GM18907 (cell line): ENCODE measurements around the gene KCNB1.

Experiments used
- ATAC-seq: cut with Tn5 transposase; IDR thresholded peaks from one replicate; pipeline ENCODE4 v1.9.1; 2021; ENCODE audit warnings: mild to moderate bottlenecking, moderate library complexity; ENCODE audit not compliant: unreplicated experiment

KCNB1 gene

DNA sequence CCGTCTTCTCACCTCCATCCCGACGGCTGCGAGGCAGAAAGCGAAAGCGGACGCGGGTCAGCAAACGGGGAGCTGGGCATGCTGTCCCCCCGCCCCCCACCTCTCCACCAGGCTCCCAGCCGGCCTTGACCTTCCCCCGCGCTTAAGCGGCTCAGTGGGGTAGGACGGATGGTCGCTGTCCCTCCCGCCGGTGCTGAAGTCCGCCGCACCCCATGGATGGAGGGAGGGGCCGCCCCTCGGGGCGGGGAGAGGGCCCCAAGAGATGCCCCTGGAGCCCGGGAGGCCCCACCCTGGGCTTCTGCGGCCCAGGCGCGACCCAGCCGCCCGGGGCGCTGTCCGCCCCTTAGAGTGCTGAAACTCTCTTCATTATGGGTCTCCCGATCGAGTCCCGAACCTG lies at the start of gene KCNB1:
Gene KCNB1, minus strand, starts transcription at position 48 of the 397 bp plus-strand sequence. CDS start 188 bp downstream, outside the sequence.
- ATAC-seq, result no peak

DNA sequence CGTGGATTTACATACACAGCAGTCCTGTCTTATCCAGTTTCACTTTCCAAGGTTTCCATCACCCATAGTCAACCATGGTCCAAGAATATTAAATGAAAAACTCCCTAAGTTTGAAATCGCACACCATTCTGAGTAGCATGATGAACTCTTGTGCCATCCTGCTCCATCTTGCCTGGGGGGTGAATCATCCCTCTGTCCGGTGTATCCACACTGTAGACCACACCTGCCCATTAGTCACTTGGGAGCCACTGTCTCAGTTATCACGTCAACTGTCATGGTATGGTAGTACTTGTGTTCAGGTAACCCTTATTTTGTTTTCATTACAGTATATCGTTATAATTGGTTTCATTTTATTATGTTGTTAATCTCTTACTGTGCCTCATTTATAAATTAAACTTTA lies 47.0 kb upstream of the KCNB1 start:
- no peak for ATAC-seq

DNA sequence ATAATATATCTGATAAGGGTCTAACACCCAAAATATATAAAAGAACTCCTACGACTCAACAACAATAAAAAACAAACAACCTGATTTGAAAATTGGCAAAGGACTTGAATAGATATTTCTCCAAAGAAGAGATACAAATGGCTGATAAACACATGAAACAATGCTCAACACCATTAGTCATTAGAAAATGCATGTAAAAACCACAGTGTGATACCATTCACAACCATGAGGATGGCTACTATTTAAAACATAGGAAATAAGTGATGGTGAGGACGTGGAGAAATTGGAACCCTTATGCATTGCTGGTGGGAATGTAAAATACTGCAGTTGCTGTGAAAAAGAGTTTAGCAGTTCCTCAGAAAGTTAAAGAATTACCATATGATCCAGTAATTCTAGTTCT lies 44.1 kb upstream of the KCNB1 start:
- no peak for ATAC-seq

DNA sequence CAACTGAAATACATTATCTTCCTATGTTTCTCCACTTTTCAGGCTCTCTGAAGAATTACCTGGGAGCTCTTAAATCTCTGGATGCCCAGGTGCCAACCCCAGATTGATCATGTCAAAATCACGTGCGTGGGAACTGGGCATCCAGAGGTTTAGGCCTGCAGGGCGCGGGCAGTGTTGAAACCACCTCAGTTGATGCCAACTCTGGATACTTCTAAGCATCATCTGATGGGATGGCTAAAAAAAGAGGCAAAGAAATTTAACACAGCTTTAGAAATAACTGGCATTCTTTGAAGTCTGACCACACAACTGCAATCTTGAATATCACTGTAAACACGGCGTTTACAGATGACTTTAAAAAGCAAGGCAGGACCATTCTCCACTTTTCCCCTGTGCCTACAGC lies 43.6 kb upstream of the KCNB1 start:
- no peak for ATAC-seq

DNA sequence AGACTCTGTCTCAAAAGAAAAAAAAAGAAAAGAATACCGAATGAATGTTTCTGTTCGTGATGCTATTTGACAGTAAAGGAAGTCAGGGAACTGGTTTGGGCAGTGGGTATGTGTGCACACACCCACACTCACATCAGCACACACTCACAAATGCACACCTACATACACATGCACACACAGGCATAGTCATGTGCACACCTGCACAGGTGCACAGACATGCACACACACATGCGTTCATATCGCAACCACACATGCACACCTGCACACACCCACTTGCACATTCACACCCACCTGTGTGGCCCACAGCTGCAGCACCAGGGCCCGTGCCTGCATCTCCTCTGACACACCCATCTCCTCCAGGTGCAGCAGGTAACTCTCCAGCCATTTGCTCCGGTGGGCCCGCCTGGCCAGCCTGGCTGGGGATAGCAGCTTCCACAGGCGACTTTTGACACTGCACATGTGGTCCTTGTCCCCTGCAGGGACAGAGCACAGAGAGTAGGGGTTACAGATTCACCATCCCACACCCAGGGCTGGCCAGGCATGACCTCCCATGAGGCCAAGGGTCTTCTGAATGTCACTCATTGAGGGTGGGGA lies 41.4 kb upstream of the KCNB1 start:
- no peak for ATAC-seq

DNA sequence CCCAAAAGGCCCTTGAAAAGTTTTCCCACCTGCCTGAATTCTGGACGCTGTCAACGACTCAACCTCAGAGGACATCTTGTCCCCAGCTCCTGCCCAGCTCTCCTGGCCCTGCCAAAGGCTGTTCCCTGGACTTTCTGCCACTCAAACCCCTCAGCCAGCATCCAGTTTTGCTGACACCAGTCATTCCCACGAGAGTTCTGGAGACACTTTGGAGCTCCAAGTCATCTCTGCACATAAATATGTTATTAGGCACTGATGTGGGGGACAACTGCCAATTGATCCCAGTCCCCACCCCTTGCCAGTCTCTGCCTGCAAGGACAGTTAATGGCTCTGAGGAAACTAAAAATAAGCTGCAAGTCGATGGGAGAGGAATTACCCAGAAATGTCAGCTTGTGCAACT lies 38.9 kb upstream of the KCNB1 start:
- no peak for ATAC-seq

DNA sequence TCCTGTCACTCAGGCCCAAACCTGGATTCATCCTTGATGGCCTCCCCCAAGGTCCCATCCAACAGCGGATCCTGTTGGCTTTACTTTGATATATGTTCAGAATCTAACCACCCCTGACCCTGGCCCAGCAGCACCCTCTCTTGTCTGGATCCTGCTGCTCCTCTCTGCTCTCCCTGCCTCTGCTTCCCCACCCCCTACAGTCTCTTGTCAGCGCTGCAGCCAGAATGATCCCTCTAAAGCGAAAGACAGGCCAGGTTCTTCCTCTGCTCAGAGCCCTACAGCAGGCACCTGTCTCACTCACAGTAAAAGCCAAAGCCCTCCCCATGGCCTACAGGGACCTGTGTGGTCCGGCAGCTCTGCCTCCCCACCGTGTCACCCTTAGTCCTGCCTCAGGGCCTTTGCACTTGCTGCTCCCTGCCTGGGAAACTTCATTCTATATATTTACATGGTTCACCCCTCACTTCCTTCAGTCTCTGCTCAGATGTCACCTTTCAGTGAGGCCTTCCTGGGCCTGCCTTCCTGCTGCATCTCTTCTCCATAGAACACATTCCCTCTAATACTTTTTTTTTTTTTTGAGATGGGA lies 37.4 kb upstream of the KCNB1 start:
- ATAC-seq, result no peak

DNA sequence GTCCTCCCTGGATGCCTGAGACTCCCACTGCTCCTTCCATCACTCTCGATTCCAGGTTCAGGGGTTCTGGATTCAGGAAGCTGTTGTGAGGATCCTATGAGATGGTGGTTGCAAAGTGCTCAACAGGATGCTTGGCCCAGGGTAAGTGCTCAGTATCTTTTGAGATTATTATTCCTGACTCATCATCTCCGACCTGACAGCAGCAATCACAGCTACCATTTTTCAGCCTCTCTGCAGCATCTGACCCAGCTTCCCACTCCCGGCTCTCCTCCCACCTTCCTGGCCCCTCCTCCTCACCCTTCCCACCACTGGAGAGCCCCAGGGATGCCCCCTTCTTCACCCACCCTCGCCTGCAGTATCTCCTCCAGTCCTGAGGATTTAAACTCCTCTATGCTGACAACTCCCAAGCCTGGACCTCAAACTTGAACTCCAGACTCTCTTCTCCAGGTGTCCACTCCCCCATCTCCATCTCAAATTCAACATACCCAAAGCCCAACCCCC lies 36.8 kb upstream of the KCNB1 start:
- no peak for ATAC-seq

DNA sequence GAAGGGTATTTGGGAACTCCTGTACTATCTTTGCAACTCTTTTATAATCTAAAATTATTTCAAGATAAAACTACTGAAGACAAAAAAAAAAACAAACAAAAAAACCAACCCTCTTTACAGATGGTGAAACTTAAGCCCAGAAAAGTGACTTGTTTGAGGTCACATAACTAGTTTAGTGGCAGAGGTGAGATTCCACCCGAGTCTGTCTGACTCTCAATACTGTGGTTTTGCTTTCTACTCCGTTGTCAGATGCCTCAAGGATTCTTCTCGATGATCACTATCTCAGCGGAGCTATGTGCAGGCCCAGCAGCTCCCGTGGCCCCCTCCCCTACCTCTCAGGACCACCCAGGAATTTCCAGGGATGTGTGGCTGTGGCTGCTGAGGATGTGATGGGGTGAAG lies 36.1 kb upstream of the KCNB1 start:
- ATAC-seq, result no peak

DNA sequence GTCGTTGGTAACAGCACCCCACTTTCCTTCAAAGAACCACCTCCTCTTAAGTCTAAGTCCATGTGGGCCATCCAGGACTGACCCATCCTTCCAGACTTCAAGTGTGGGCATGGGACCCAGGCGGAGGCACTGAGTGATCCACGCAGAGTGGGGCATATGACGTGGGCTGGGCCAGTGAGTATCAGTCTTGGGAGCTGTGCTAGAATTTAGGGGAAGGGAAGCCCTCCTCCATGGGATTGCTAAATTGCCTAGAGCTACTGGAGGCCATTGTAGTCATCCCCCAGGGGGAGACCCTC lies 35.3 kb upstream of the KCNB1 start:
- no peak for ATAC-seq

DNA sequence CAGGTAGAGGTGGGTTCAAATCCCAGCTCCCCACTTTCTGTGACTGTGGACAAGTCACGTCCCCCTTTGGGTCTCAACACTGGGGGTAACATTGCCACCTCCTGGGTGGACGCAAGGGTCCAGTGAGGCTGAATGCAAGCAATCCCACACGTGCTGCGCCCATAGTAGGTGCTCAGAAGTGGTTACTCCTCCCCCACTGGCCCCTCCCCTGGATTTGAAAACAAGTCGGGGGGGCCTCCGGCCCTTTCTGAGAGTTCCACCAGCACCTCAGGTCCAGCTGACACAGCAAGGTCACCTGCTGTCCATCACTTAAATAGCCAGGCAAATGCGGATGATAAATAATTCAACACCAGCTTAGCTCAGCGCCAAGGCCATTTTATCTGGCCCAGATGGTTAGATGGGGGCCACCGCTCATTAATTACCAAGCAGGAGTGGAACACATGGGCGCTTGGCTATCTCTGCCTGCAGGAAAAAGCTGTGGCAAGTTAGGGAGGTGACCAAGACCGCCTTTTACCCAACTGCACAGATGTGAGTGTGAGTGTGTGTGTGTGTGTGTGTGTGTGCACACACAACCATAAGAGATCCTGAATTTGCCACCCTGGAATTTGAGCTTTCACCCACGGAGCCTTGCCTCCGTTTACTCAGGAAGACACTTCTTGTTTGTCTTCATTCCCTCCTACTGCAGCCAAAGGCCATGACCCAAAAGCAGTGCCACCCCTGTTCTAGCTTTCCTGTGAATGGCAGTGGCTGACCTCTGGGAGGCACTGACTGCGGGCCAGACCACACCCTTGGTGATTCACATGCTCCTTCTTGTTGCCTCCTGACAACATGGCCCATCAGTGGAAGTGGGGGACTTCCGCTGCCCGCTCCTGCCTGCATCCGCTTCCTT lies 34.7 kb upstream of the KCNB1 start:
- no peak for ATAC-seq

DNA sequence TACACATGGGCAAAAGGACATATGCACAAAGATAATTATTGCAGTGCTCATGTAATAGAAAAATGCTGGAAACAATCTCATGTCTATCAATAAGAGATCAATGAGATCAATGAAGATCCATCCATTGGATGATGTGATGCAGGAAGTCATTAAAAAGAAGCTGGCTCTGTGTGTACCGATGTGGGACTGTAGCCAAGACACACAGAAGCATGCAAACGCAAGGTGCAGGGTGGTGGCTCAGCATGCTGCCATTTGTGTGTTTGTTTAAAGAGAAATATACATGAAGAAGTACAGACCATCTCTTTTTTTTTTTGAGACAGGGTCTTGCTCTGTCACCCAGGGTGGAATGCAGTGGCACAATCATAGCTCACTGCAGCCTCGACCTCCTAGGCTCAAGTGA lies 33.1 kb upstream of the KCNB1 start:
- no peak for ATAC-seq

DNA sequence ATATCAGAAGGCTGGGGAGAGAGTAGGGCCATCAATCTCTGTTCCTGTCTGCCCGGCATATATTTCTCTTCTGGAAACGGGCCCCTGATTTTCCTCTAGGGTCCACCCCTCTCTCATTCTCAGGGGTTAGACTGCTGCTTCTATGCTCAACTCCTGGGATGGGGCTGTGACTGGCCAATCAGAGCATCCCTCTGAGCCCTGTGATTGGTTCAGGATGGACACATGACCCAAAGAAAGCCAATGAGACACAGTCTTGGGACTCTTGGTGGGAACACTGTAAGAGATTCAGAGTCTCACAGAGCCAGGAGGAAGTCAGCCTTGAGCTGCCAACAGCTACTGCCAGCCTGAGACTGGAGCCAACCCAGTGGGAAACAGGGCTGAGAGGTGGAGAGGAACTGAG lies 31.0 kb upstream of the KCNB1 start:
- ATAC-seq, result no peak

DNA sequence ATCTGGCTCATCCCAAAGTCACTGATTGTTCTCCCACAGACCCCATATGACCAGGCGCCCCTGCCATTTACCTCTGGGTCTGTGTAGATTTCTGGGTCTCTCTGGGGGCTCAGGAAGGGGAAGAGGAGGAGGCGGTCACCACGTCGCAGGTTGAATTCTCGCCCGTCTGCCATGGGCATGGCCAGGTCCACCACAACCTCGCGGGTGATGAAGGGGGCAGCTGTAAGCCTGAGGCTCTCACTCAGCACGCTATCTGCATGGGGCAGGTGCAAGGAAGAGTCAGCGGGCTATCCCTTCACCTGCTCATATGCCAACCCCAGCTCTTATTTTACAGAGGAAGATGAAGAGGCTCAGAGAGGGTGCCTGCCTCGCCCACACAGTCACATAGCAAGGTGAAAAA lies 30.5 kb upstream of the KCNB1 start:
- no peak for ATAC-seq

DNA sequence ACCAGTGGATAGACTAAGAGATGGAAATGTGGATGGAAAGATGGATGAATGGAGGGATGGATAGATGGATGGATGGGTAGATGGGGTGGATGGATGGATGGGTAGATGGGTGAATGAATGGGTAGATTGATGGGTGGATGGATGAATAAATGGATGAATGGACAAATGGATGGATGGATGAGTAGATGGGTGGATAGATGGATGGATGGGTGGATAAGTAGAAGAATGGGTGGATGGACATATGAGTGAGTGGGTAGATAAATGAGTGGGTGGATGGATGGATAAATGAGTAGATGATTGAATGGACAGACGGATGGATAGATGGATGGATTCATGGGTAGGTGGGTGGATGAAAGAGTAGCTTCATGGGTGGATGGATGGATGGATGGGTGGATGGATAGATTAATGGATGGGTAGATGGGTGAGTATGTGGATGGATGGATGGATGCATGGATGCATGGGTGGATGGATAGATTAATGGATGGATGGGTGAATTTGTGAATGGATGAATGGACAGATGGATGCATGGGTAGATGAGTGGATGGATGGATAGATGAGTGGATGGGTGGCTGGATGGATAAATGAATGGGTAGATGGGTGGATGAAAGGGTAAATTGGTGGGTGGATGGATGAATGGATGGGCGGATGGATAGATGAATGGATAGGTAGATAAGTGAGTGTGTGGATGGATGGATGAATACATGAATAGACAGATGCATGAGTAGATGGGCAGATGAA lies 29.5 kb upstream of the KCNB1 start:
- no peak for ATAC-seq

DNA sequence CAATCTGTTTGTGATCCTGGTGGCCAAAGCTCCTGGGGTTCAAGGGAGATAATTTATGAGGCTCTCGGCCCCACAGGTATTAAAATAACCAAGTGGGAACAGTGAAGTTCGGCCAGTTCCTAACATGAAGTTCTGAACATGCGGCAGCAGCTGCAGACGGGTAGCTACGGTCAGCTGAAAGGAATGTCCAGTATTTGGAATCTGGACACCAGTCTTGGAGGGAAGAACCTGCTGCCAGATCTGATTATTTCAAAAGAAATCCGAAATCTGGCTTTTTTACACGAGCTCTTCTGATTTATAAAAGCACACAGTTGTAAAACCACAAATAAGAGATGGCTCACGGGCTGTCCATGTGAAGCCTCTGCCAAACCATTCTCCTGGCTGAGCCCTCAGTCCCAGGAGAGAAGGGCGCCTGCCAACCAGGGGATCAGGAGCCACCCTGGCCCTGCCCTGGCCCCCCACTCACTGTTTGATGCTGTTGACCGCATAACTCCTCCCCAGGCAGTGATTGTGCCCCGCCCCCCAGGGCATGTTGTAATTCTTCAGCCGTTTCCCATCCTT lies 28.2 kb upstream of the KCNB1 start:
- ATAC-seq, result no peak

DNA sequence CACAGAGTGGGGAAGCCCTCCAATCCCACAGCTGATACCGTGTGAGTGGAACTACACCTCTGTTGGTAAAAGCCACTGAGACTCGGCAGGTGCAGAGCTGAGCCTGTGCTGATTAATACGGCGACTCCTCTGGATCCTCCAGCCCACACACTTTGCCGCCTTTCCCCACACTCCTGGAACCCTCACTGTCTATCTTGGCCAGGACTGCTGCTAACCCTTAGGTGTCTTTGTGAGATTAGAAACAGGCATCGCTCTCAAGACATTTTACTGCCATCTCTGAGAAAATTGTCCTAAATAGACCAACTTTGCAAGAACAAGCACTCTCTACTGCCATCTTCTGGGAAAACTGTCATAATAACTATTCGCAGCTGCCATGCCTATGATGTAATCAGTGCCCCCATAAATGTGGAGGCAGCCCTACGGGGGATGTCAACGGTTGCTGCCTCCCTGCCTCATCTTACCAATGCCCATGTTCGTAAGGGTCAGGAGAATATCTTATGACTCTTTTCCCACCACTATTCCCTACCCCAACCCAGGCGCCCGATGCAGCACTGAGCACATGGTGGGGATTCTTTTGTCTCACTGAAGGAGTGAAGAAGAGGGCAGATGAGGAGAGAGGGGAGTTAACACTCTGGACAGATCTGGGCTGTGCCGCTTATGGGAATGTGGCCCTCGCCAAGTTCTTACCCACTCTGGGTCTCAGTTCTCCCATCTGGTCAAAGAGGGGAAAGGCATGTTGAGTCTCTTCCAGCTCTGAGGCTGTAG lies 26.1 kb upstream of the KCNB1 start:
- no peak for ATAC-seq

DNA sequence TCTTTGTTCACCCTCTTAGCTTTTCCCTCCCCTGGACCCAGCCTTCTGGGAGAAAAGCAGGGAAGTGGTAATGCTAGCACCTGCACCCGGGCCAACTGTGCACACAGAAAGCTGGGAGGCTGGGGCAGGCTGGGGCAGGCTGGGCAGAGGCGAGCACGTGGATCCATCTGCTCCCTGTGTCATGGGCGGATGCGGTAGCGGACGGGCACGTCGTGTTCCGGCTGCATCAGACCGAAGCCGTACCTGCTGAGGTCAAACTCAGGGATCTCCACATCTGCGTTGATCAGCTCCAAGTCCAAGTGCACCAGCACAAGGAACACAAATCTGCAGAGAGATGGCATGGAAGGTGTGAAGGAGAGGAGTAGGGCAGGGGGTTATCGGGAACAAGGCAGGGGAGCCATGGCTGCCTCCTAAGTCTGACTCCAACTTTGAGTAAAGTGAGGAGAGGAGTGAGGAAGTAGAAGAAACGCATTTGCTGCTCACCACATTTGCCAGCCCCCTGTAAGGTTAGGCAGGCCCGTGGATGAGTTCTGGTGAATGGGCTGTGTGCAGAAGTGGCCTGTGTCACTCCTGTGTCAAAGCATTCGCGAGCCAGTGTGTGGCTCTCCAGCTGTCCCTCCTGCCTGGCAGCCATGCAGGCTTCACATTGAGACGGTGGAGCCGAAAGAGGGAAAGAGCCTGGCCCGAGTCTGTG lies 25.4 kb upstream of the KCNB1 start:
- ATAC-seq, result no peak

DNA sequence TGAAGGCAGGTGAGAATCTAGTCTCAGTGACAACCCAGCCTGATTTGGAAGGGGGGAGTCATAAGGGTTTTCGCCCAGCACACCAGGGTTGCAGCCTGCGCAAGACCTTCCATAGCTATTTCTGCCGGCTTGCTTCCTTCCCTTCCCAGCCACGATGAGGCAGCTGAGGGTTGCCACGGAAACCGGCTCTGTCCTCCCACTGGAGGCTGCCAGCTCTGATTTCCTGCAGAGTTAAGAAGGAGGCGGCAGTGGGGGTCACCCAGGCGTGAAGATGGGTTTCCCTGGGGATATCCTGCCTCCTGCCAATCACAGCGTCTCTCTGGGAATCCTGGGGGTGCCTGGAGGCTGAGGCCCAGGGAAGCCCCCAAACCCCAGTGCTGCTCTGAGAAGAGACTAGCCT lies 23.1 kb upstream of the KCNB1 start:
- no peak for ATAC-seq

DNA sequence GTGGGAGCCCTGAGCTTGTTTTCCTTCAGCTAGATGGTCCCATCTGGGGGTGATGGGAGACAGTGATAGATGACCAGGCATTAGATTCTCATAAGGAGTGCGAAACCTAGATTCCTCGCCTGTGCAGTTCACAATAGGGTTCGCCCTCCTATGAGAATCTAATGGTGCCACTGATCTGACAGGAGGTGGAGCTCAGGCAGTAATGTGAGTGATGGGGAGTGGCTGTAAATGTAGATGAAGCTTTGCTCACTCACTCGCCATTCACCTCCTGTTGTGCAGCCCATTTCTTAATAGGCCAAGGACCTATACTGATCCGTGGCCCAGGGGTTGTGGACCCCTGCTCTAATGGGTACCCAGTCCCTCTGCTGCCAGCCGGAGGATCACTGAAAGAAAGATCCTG lies 20.7 kb upstream of the KCNB1 start:
- ATAC-seq, result no peak
